Activated naive CD8-positive, alpha-beta T cell treated with anti-CD3 and anti-CD28 coated beads, Interleukin-2, amount 50 U/mL, for 24 hours (primary cell): ENCODE data around the gene C1orf105.
A peak's percentile ranks its signal among the peaks of the same experiment; 100 is the strongest.
"Not testable (repeated sequence)": the region's sequence is repeated elsewhere in the genome, so short reads cannot be mapped to it uniquely, and the experiment has no call there.

Experiments used
- ATAC-seq: fragments of 150-1000 bp; cut with Tn5 transposase; one replicate; pipeline ENCODE4 v1.10.0; 2021
- DNase-seq: peaks from one replicate; pipeline ENCODE4 v3.0.0; 2021
- H3K27ac Mint-ChIP-seq: one replicate; pipeline ENCODE4 v1.8.0; 2021; ENCODE audit warnings: mild to moderate bottlenecking, mixed read lengths
- H3K27me3 Mint-ChIP-seq: one replicate; pipeline ENCODE4 v1.8.0; 2021; ENCODE audit warnings: mixed read lengths
- H3K36me3 Mint-ChIP-seq: one replicate; pipeline ENCODE4 v1.8.0; 2021; ENCODE audit warnings: low read depth, mixed read lengths
- H3K4me1 Mint-ChIP-seq: one replicate; pipeline ENCODE4 v1.8.0; 2021; ENCODE audit warnings: mixed read lengths
- H3K4me3 Mint-ChIP-seq: one replicate; pipeline ENCODE4 v1.8.0; 2021; ENCODE audit warnings: mild to moderate bottlenecking, moderate library complexity, mixed read lengths
- H3K9me3 Mint-ChIP-seq: one replicate; pipeline ENCODE4 v1.8.0; 2021; ENCODE audit warnings: mixed read lengths

Gene C1orf105

DNA sequence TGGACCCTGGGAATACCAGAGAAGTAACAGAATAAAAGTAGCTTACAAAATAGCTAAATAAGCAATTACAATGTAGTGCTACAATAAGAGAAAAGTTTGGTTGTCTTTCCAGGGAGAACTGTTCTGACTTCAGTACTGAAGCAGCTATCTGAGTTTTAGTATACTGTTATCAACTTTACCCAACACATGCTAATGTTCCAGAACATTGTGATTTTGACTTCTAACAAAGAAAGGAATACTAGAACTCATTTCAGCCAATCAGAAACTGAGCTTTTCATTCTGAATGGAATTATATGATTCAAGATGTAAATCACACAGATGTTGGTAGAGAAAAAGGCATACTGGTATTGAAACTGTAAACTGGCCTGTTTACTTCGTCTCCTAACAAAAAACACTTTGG, at the start of gene C1orf105:
C1orf105 (plus strand) TSS at position 301 of the 400 bp plus-strand sequence. CDS start 201 bp downstream, outside the sequence.
- H3K4me1 Mint-ChIP-seq = peaks cover 5% of the 10 kb centered on the region
- H3K36me3 Mint-ChIP-seq = no peaks in the 10 kb centered on the region
- no peak for ATAC-seq
- no peak within 1 kb of the TSS for H3K27ac Mint-ChIP-seq
- DNase-seq = no peak
- H3K9me3 Mint-ChIP-seq = no peaks in the 10 kb centered on the region
- H3K4me3 Mint-ChIP-seq = no peak within 1 kb of the TSS
- no peaks in the 10 kb centered on the region for H3K27me3 Mint-ChIP-seq

- not testable (repeated sequence) for H3K27ac Mint-ChIP-seq, H3K4me3 Mint-ChIP-seq, H3K27me3 Mint-ChIP-seq, ATAC-seq, DNase-seq
- peaks cover 25% of the 10 kb centered on the region for H3K4me1 Mint-ChIP-seq
- peaks cover 12% of the 10 kb centered on the region for H3K36me3 Mint-ChIP-seq
- H3K9me3 Mint-ChIP-seq = peaks cover 20% of the 10 kb centered on the region
These were observed 48.8 kb upstream of the C1orf105 start for GRCh38 chr1:172371646-172372045.

- ATAC-seq = no peak
- H3K27ac Mint-ChIP-seq = no peak overlapping the region
- no peak for DNase-seq
- H3K4me1 Mint-ChIP-seq = peaks cover 31% of the 10 kb centered on the region
- peaks cover 5% of the 10 kb centered on the region for H3K9me3 Mint-ChIP-seq
- no peaks in the 10 kb centered on the region for H3K27me3 Mint-ChIP-seq
- no peak overlapping the region for H3K4me3 Mint-ChIP-seq
- H3K36me3 Mint-ChIP-seq = no peaks in the 10 kb centered on the region
These were observed 46.6 kb upstream of the C1orf105 start for GRCh38 chr1:172373864-172374263.

DNA sequence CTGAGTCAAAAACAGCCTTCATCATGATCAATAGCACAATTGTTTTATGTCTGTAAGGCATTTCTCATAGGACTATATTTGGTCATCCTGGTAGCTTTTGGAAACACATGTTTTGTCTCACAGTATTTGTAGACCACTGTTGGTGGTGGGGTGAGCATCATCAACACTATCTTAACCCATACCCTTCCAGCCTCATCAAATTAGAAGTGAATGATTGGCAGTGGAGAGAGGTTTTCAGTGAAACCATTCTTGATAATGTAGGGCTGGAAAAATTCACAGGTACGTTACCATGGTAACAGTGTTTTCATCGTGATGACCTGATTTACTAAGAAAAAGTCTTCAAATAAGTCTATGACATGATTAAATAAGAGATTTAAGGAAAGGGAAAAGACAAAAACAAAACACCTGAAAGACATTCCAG, 45.3 kb upstream of the C1orf105 start:
- no peak for DNase-seq
- Mint-ChIP-seq H3K27ac (peak overlapping the region; percentile 35), H3K4me3 (no peak overlapping the region), H3K27me3 (no peaks in the 10 kb centered on the region), H3K4me1 (peaks cover 40% of the 10 kb centered on the region), H3K9me3 (no peaks in the 10 kb centered on the region), H3K36me3 (no peaks in the 10 kb centered on the region)
- peak; percentile 66 for ATAC-seq

- no peak overlapping the region for H3K4me3 Mint-ChIP-seq
- no peak for DNase-seq
- no peaks in the 10 kb centered on the region for H3K27me3 Mint-ChIP-seq
- ATAC-seq = no peak
- no peak overlapping the region for H3K27ac Mint-ChIP-seq
- no peaks in the 10 kb centered on the region for H3K36me3 Mint-ChIP-seq
- peaks cover 49% of the 10 kb centered on the region for H3K4me1 Mint-ChIP-seq
- H3K9me3 Mint-ChIP-seq = no peaks in the 10 kb centered on the region
These were observed 44.1 kb upstream of the C1orf105 start for GRCh38 chr1:172376431-172376830.

- no peak overlapping the region for H3K27ac Mint-ChIP-seq
- H3K4me3 Mint-ChIP-seq = no peak overlapping the region
- H3K27me3 Mint-ChIP-seq = no peaks in the 10 kb centered on the region
- no peaks in the 10 kb centered on the region for H3K9me3 Mint-ChIP-seq
- no peak for DNase-seq
- no peaks in the 10 kb centered on the region for H3K36me3 Mint-ChIP-seq
- no peak for ATAC-seq
- H3K4me1 Mint-ChIP-seq = peaks cover 59% of the 10 kb centered on the region
These were observed 42.9 kb upstream of the C1orf105 start for GRCh38 chr1:172377565-172377964.

- no peak overlapping the region for H3K27ac Mint-ChIP-seq
These were observed 42.2 kb upstream of the C1orf105 start for GRCh38 chr1:172378109-172378760.

GRCh38 chr1:172380441-172381244, 39.8 kb upstream of the C1orf105 start:
- no peaks in the 10 kb centered on the region for H3K9me3 Mint-ChIP-seq
- peaks cover 45% of the 10 kb centered on the region for H3K4me1 Mint-ChIP-seq
- H3K4me3 Mint-ChIP-seq = peak overlapping the region; percentile 47
- peak overlapping the region; percentile 87 for H3K27ac Mint-ChIP-seq
- DNase-seq (no peak), ATAC-seq (peak; percentile 97)
- H3K36me3 Mint-ChIP-seq = no peaks in the 10 kb centered on the region
- no peaks in the 10 kb centered on the region for H3K27me3 Mint-ChIP-seq

More at GRCh38 chr1:172378109-172378760, 42.2 kb upstream of the C1orf105 start:
- Mint-ChIP-seq H3K27me3 (no peaks in the 10 kb centered on the region), H3K9me3 (no peaks in the 10 kb centered on the region), H3K36me3 (no peaks in the 10 kb centered on the region), H3K4me1 (peaks cover 61% of the 10 kb centered on the region), H3K4me3 (no peak overlapping the region)
- DNase-seq = no peak
- ATAC-seq = no peak

GRCh38 chr1:172381946-172382345, 38.5 kb upstream of the C1orf105 start:
- H3K27ac Mint-ChIP-seq = peak overlapping the region; percentile 5
- DNase-seq = no peak
- no peaks in the 10 kb centered on the region for H3K9me3 Mint-ChIP-seq
- H3K4me3 Mint-ChIP-seq = no peak overlapping the region
- H3K4me1 Mint-ChIP-seq = peaks cover 38% of the 10 kb centered on the region
- no peaks in the 10 kb centered on the region for H3K36me3 Mint-ChIP-seq
- no peak for ATAC-seq
- no peaks in the 10 kb centered on the region for H3K27me3 Mint-ChIP-seq

DNA sequence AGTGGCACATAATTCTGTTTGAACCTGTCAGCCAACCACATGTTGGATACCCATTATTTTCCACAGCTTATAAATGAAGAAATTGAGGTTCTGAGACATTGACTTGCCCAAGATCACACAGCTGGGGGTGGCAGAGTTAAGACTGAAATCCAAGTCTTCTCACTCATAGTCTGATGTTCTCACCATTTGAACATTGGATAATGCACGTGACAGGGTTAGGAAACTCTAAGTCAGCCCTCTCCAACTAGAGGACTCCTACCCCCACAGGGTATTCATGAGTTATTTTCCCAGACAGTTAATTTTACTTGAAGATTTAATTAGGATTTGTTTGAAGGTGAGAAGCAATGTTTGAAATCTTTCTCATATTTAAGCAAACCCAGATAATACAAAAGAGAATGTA, 38.1 kb upstream of the C1orf105 start:
- Mint-ChIP-seq H3K4me1 (peaks cover 38% of the 10 kb centered on the region), H3K36me3 (no peaks in the 10 kb centered on the region)

GRCh38 chr1:172382990-172383389, 37.5 kb upstream of the C1orf105 start:
- Mint-ChIP-seq H3K27me3 (no peaks in the 10 kb centered on the region), H3K36me3 (no peaks in the 10 kb centered on the region), H3K27ac (no peak overlapping the region), H3K4me3 (no peak overlapping the region), H3K9me3 (no peaks in the 10 kb centered on the region), H3K4me1 (peaks cover 36% of the 10 kb centered on the region)
- ATAC-seq (no peak), DNase-seq (no peak)

More for the DNA sequence above, 38.1 kb upstream of the C1orf105 start:
- ATAC-seq (no peak), DNase-seq (no peak)
- H3K9me3 Mint-ChIP-seq = no peaks in the 10 kb centered on the region
- H3K27ac Mint-ChIP-seq = no peak overlapping the region
- no peak overlapping the region for H3K4me3 Mint-ChIP-seq
- H3K27me3 Mint-ChIP-seq = no peaks in the 10 kb centered on the region

DNA sequence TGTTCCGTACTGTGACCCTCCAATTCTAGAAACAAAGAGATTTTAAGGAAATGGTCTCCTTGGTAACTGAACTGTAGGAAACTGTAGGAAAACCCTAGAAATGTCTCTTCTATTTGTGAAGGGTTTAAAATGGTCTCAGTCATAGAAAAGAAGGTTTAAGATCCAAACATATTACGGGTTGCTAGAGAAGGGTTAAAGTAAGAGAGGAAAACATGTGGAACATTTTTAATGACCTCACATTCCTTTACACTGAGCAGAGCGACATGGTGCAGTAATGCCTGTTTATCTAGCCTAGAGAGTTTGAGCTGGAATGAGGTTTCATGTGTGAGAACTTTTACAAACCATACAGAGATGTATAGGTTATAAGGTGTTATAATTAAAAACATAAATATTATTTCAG, 36.9 kb upstream of the C1orf105 start:
- Mint-ChIP-seq H3K27ac (no peak overlapping the region), H3K36me3 (no peaks in the 10 kb centered on the region)

DNA sequence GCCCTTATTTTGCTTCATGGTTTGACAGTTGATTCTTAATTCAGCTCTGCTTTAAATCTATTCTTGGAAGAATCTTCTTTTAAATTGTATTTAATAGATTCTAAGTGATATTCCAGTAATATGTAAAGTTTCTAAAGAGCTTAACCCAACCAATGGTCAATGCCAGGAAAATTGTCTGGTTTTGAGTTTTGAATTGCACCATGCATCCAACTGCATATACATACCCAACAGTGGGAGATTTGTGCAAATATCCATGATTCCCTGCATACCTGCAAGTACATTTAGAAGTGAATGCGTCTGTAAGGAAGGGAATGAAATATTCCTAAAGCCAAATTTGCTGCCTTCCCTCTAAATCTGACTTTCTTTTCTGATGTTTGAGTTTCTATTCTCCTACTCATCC, 35.8 kb upstream of the C1orf105 start:
- Mint-ChIP-seq H3K36me3 (no peaks in the 10 kb centered on the region), H3K27ac (no peak overlapping the region), H3K27me3 (no peaks in the 10 kb centered on the region), H3K4me3 (no peak overlapping the region), H3K4me1 (peaks cover 31% of the 10 kb centered on the region), H3K9me3 (no peaks in the 10 kb centered on the region)
- DNase-seq (no peak), ATAC-seq (no peak)

More for the DNA sequence above, 36.9 kb upstream of the C1orf105 start:
- no peak for ATAC-seq
- Mint-ChIP-seq H3K27me3 (no peaks in the 10 kb centered on the region), H3K4me3 (no peak overlapping the region), H3K9me3 (no peaks in the 10 kb centered on the region), H3K4me1 (peaks cover 34% of the 10 kb centered on the region)
- no peak for DNase-seq

DNA sequence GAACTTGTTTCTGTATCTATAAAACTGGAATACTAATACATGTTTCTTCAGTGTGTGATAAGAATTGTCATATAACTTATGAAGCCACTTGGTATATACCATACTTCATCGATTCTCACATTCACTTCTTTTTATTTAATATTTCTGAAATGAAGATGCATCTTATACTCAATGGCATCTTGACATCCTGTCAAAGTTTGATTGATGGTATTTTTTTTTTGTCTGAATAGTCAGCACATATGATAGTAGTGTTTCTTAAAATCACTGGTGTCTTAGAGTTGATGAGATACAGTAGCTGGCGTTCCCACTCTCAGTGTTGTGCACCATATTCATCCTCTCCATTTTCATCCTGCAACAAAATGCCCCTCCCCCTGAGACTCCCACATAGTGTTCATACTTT, 34.4 kb upstream of the C1orf105 start:
- Mint-ChIP-seq H3K4me1 (peaks cover 26% of the 10 kb centered on the region), H3K27ac (no peak overlapping the region), H3K9me3 (no peaks in the 10 kb centered on the region), H3K27me3 (no peaks in the 10 kb centered on the region), H3K36me3 (no peaks in the 10 kb centered on the region), H3K4me3 (no peak overlapping the region)
- DNase-seq (no peak), ATAC-seq (no peak)

DNA sequence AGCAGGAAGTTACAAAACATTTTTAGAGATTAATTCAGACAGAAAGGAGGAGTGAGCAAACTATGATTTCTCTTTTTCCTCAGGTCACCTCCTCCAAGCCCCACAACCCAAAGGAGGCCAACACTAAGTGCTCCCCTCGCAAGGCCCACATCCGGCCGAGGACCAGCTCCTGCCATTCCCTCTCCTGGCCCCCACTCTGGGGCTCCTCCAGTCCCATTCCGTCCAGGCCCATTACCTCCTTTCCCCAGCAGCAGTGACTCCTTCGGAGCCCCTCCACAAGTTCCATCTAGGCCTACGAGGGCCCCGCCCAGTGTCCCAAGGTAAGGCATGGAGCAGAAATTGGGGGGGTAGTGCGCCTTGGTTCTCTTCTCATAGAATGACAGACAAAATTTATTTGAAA, 32.0 kb upstream of the C1orf105 start:
- Mint-ChIP-seq H3K4me1 (peaks cover 26% of the 10 kb centered on the region), H3K36me3 (no peaks in the 10 kb centered on the region), H3K27me3 (no peaks in the 10 kb centered on the region), H3K4me3 (no peak overlapping the region), H3K9me3 (no peaks in the 10 kb centered on the region), H3K27ac (no peak overlapping the region)
- ATAC-seq (no peak), DNase-seq (no peak)
